ENCODE results near the gene USP43.
"Not testable (repeated sequence)": the region's sequence is repeated elsewhere in the genome, so short reads cannot be mapped to it uniquely, and the experiment has no call there.

The USP43 gene

DNA sequence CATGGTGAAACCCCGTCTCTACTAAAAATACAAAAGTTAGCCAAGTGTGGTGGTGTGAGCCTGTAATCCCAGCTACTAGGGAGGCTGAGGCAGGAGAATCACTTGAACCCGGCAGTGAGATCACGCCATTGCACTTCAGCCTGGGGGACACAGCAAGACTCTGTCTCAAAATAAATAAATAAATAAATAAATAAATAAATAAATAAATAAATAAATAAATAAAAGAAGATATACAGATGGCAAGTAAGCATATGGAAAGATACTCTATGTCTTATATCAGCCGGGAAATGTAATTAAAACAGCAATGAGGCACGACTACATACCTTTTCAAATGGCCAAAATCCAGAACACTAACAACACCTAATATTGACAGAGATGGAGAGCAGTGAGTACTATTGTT, 40.7 kb upstream of the USP43 start:
- POLR2A ChIA-PET; H3K4me3 ChIP-seq (ENCODE audit: low read depth, low read length); H3K27ac ChIP-seq (ENCODE audit: extremely low read depth, low read depth, low read length); H3K9me3 ChIP-seq (ENCODE audit: control insufficient read depth, insufficient read depth, low read depth, low read length); H3K4me1 ChIP-seq (ENCODE audit: control insufficient read depth, insufficient read depth, low read length); H3K36me3 ChIP-seq (ENCODE audit: control insufficient read depth in 2 of 2, insufficient read depth in 1 of 2, low read length in 2 of 2): not testable (repeated sequence)
- CTCF ChIA-PET: interaction anchor here (1.5 kb wide), 1 partner anchor 50 kb away, joined by 5 read pairs; no protein-coding TSS in a partner anchor
- TF ChIP-seq ZNF560 (tag by site-specific recombination; IDR thresholded peaks at IDR 0.05; ENCODE audit: borderline replicate concordance) (peak; percentile 88; the same call in 1 of the 2 replicates), ZNF19 (tag by site-specific recombination; IDR thresholded peaks at IDR 0.05; ENCODE audit: low read depth) (0 out of 2 replicates have a peak, but pooled peaks have one; percentile 57), ZNF629 (tag by site-specific recombination; IDR thresholded peaks at IDR 0.05) (peak; percentile 67), ZNF426 (tag by site-specific recombination; IDR thresholded peaks at IDR 0.05) (peak; percentile 96), ZNF292 (tag by site-specific recombination; IDR thresholded peaks at IDR 0.05; ENCODE audit: borderline replicate concordance, low read depth) (peak; percentile 83; the same call in 1 of the 2 replicates), SP3 (tag by site-specific recombination; IDR thresholded peaks at IDR 0.05) (peak; percentile 23; the same call in 1 of the 2 replicates), ZFP3 (tag by site-specific recombination; IDR thresholded peaks at IDR 0.05; ENCODE audit: low read depth) (peak; percentile 36; the same call in 1 of the 2 replicates), ZNF202 (tag by site-specific recombination; IDR thresholded peaks at IDR 0.05; ENCODE audit: borderline replicate concordance) (peak; percentile 59; the same call in 1 of the 2 replicates), ZNF623 (tag by site-specific recombination; IDR thresholded peaks at IDR 0.05) (peak; percentile 85), ZNF501 (tag by site-specific recombination; IDR thresholded peaks at IDR 0.05) (peak; percentile 55; the same call in 1 of the 2 replicates), ZNF354C (tag by site-specific recombination; IDR thresholded peaks at IDR 0.05; ENCODE audit: borderline replicate concordance, low read depth) (peak; percentile 71; the same call in 1 of the 2 replicates), ZNF155 (tag by site-specific recombination; IDR thresholded peaks at IDR 0.05) (0 out of 2 replicates have a peak, but pooled peaks have one; percentile 43), ZNF433 (tag by site-specific recombination; IDR thresholded peaks at IDR 0.05; ENCODE audit: low read depth) (peak; percentile 77), ZNF266 (tag by site-specific recombination; IDR thresholded peaks at IDR 0.05; ENCODE audit: low read depth) (peak; percentile 91), ZNF404 (tag by site-specific recombination; IDR thresholded peaks at IDR 0.05) (peak; percentile 69; the same call in 1 of the 2 replicates), ZNF341 (tag by site-specific recombination; IDR thresholded peaks at IDR 0.05; ENCODE audit: low read depth) (0 out of 2 replicates have a peak, but pooled peaks have one; percentile 29), ZBTB21 (tag by site-specific recombination; IDR thresholded peaks at IDR 0.05) (peak; percentile 43; the same call in 1 of the 2 replicates), ZNF140 (tag by site-specific recombination; IDR thresholded peaks at IDR 0.05) (peak; percentile 90), KLF7 (tag by site-specific recombination; IDR thresholded peaks at IDR 0.05; ENCODE audit: borderline replicate concordance) (peak; percentile 70; the same call in 1 of the 2 replicates), ZNF791 (tag by site-specific recombination; IDR thresholded peaks at IDR 0.05) (peak; percentile 66; the same call in 1 of the 2 replicates), GFI1B (tag by site-specific recombination; IDR thresholded peaks at IDR 0.05) (0 out of 2 replicates have a peak, but pooled peaks have one; percentile 26), ZNF510 (tag by site-specific recombination; IDR thresholded peaks at IDR 0.05; ENCODE audit: insufficient replicate concordance) (peak; percentile 87), ZNF555 (tag by site-specific recombination; conservative IDR thresholded peaks at IDR 0.05) (peak; percentile 97), GLI2 (tag by site-specific recombination; IDR thresholded peaks at IDR 0.05; ENCODE audit: borderline replicate concordance, low read depth) (peak; percentile 72; the same call in 1 of the 2 replicates), ZNF138 (tag by site-specific recombination; IDR thresholded peaks at IDR 0.05; ENCODE audit: borderline replicate concordance) (peak; percentile 76; the same call in 1 of the 2 replicates), ZBTB8A (tag by site-specific recombination; IDR thresholded peaks at IDR 0.05) (peak; percentile 83), ZBTB1 (tag by site-specific recombination; IDR thresholded peaks at IDR 0.05) (peak; percentile 64; the same call in 1 of the 2 replicates), ZNF514 (tag by site-specific recombination; IDR thresholded peaks at IDR 0.05) (peak; percentile 82; the same call in 1 of the 2 replicates)
- TF ChIP-seq, protein P1, sequence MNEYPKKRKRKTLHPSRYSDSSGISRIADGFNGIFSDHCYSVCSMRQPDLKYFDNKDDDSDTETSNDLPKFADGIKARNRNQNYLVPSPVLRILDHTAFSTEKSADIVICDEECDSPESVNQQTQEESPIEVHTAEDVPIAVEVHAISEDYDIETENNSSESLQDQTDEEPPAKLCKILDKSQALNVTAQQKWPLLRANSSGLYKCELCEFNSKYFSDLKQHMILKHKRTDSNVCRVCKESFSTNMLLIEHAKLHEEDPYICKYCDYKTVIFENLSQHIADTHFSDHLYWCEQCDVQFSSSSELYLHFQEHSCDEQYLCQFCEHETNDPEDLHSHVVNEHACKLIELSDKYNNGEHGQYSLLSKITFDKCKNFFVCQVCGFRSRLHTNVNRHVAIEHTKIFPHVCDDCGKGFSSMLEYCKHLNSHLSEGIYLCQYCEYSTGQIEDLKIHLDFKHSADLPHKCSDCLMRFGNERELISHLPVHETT (tag by site-specific recombination; IDR thresholded peaks at IDR 0.05): 0 out of 2 replicates have a peak, but pooled peaks have one; percentile 43
- TF ChIP-seq, protein P2, sequence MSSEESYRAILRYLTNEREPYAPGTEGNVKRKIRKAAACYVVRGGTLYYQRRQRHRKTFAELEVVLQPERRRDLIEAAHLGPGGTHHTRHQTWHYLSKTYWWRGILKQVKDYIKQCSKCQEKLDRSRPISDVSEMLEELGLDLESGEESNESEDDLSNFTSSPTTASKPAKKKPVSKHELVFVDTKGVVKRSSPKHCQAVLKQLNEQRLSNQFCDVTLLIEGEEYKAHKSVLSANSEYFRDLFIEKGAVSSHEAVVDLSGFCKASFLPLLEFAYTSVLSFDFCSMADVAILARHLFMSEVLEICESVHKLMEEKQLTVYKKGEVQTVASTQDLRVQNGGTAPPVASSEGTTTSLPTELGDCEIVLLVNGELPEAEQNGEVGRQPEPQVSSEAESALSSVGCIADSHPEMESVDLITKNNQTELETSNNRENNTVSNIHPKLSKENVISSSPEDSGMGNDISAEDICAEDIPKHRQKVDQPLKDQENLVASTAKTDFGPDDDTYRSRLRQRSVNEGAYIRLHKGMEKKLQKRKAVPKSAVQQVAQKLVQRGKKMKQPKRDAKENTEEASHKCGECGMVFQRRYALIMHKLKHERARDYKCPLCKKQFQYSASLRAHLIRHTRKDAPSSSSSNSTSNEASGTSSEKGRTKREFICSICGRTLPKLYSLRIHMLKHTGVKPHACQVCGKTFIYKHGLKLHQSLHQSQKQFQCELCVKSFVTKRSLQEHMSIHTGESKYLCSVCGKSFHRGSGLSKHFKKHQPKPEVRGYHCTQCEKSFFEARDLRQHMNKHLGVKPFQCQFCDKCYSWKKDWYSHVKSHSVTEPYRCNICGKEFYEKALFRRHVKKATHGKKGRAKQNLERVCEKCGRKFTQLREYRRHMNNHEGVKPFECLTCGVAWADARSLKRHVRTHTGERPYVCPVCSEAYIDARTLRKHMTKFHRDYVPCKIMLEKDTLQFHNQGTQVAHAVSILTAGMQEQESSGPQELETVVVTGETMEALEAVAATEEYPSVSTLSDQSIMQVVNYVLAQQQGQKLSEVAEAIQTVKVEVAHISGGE (tag by site-specific recombination; conservative IDR thresholded peaks at IDR 0.05; ENCODE audit: low read depth): peak; percentile 85
- TF ChIP-seq, protein P3, sequence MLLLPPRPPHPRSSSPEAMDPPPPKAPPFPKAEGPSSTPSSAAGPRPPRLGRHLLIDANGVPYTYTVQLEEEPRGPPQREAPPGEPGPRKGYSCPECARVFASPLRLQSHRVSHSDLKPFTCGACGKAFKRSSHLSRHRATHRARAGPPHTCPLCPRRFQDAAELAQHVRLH (tag by site-specific recombination; IDR thresholded peaks at IDR 0.05): peak; percentile 65; the same call in 1 of the 2 replicates
- TF ChIP-seq, protein P4, sequence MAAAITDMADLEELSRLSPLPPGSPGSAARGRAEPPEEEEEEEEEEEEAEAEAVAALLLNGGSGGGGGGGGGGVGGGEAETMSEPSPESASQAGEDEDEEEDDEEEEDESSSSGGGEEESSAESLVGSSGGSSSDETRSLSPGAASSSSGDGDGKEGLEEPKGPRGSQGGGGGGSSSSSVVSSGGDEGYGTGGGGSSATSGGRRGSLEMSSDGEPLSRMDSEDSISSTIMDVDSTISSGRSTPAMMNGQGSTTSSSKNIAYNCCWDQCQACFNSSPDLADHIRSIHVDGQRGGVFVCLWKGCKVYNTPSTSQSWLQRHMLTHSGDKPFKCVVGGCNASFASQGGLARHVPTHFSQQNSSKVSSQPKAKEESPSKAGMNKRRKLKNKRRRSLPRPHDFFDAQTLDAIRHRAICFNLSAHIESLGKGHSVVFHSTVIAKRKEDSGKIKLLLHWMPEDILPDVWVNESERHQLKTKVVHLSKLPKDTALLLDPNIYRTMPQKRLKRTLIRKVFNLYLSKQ (tag by site-specific recombination; IDR thresholded peaks at IDR 0.05; ENCODE audit: borderline replicate concordance): peak; percentile 74; the same call in 1 of the 2 replicates

Measured in HEK293 (cell line).